ENCODE results near the gene TMEM163. TPM values are rescaled to one million over a fixed set of nuclear protein-coding genes. Genes with fewer than 3 reads are reported as not detected.

The TMEM163 gene
- total RNA-seq, 1 experiment from 2014 or later: 4.1 TPM

GRCh38 chr2:134463699-134464022 is 255.1 kb downstream of the TMEM163 start:
- peaks cover 4% of the 10 kb centered on the region for H3K36me3 Mint-ChIP-seq (ENCODE audit: insufficient read depth, unreplicated experiment)
- BruUV-seq (replicated peaks): no TSS peak
- ChIA-PET POLR2A (no interaction called here), CTCF (interaction anchor here (0.9 to 2.9 kb wide), 2 partner anchors 13 to 27 kb away, joined by 3 to 7 read pairs; no protein-coding TSS in a partner anchor)
- no peaks in the 10 kb centered on the region for H3K9me3 Mint-ChIP-seq (ENCODE audit: unreplicated experiment)
- no peak for TF ChIP-seq CTCF (IDR thresholded peaks at IDR 0.05; ENCODE audit: insufficient read depth in 1 of 2, low read depth in 1 of 2, low read length in 1 of 2, severe bottlenecking in 1 of 2, unreplicated experiment in 1 of 2)
- no peaks in the 10 kb centered on the region for H3K4me1 ChIP-seq
- H3K27me3 ChIP-seq (replicated peaks; ENCODE audit: control insufficient read depth, insufficient read depth, low read length): no peaks in the 10 kb centered on the region
- no peak for DNase-seq
- no peaks in the 10 kb centered on the region for H3K9me3 ChIP-seq
- H3K4me3 ChIP-seq (ENCODE audit: low read depth, low read length): no peak overlapping the region
- H3K36me3 ChIP-seq (ENCODE audit: control insufficient read depth, insufficient read depth, low read length): no peaks in the 10 kb centered on the region
- no peaks in the 10 kb centered on the region for H3K4me1 Mint-ChIP-seq (ENCODE audit: low read depth, unreplicated experiment)
- H3K4me3 Mint-ChIP-seq (ENCODE audit: unreplicated experiment): no peak overlapping the region
- no peaks in the 10 kb centered on the region for H3K27me3 Mint-ChIP-seq (ENCODE audit: insufficient read depth, unreplicated experiment)
- H3K27ac Mint-ChIP-seq (ENCODE audit: unreplicated experiment): no peak overlapping the region
- intact Hi-C loops (cut with micrococcal nuclease; ENCODE audit: unreplicated experiment): no loop called here

- no TSS peak for BruUV-seq (replicated peaks)
Measured at GRCh38 chr2:134462791-134463698, 255.8 kb downstream of the TMEM163 start.

GRCh38 chr2:134462275-134462674 is 256.5 kb downstream of the TMEM163 start:
- Mint-ChIP-seq H3K27ac (ENCODE audit: unreplicated experiment) (no peak overlapping the region), H3K9me3 (ENCODE audit: unreplicated experiment) (no peaks in the 10 kb centered on the region), H3K4me1 (ENCODE audit: low read depth, unreplicated experiment) (no peaks in the 10 kb centered on the region), H3K27me3 (ENCODE audit: insufficient read depth, unreplicated experiment) (no peaks in the 10 kb centered on the region), H3K36me3 (ENCODE audit: insufficient read depth, unreplicated experiment) (peaks cover 4% of the 10 kb centered on the region), H3K4me3 (ENCODE audit: unreplicated experiment) (no peak overlapping the region)
- ChIA-PET POLR2A (no interaction called here), CTCF (no interaction called here)
- TF ChIP-seq CTCF (IDR thresholded peaks at IDR 0.05; ENCODE audit: insufficient read depth in 1 of 2, low read depth in 1 of 2, low read length in 1 of 2, severe bottlenecking in 1 of 2, unreplicated experiment in 1 of 2): no peak
- Histone ChIP-seq H3K36me3 (ENCODE audit: control insufficient read depth, insufficient read depth, low read length) (no peaks in the 10 kb centered on the region), H3K4me3 (ENCODE audit: low read depth, low read length) (no peak overlapping the region), H3K4me1 (no peaks in the 10 kb centered on the region), H3K27me3 (replicated peaks; ENCODE audit: control insufficient read depth, insufficient read depth, low read length) (no peaks in the 10 kb centered on the region), H3K9me3 (no peaks in the 10 kb centered on the region)
- BruUV-seq (replicated peaks): no TSS peak
- intact Hi-C loops (cut with micrococcal nuclease; ENCODE audit: unreplicated experiment): no loop called here
- DNase-seq: no peak

More at GRCh38 chr2:134462791-134463698, 255.8 kb downstream of the TMEM163 start:
- ChIA-PET POLR2A (no interaction called here), CTCF (interaction anchor here (2.9 kb wide), 1 partner anchor 13 kb away, joined by 7 read pairs; no protein-coding TSS in a partner anchor)
- H3K4me1 ChIP-seq: no peaks in the 10 kb centered on the region
- no peaks in the 10 kb centered on the region for H3K36me3 ChIP-seq (ENCODE audit: control insufficient read depth, insufficient read depth, low read length)
- no peak for DNase-seq
- intact Hi-C loops (cut with micrococcal nuclease; ENCODE audit: unreplicated experiment): no loop called here
- no peak for TF ChIP-seq CTCF (IDR thresholded peaks at IDR 0.05; ENCODE audit: insufficient read depth in 1 of 2, low read depth in 1 of 2, low read length in 1 of 2, severe bottlenecking in 1 of 2, unreplicated experiment in 1 of 2)
- Mint-ChIP-seq H3K4me3 (ENCODE audit: unreplicated experiment) (no peak overlapping the region), H3K27me3 (ENCODE audit: insufficient read depth, unreplicated experiment) (no peaks in the 10 kb centered on the region), H3K36me3 (ENCODE audit: insufficient read depth, unreplicated experiment) (peaks cover 4% of the 10 kb centered on the region), H3K4me1 (ENCODE audit: low read depth, unreplicated experiment) (no peaks in the 10 kb centered on the region), H3K9me3 (ENCODE audit: unreplicated experiment) (no peaks in the 10 kb centered on the region), H3K27ac (ENCODE audit: unreplicated experiment) (no peak overlapping the region)
- H3K9me3 ChIP-seq: no peaks in the 10 kb centered on the region
- no peak overlapping the region for H3K4me3 ChIP-seq (ENCODE audit: low read depth, low read length)
- H3K27me3 ChIP-seq (replicated peaks; ENCODE audit: control insufficient read depth, insufficient read depth, low read length): no peaks in the 10 kb centered on the region

Measured in Caco-2 (cell line).